DOHH2 (cell line): ENCODE results near the gene MOGAT1.

Experiments used
- H3F3A ChIP-seq: fragments of 200-600 bp; sonication (generic), shearing (Covaris generic); 2 replicates; pipeline ENCODE4 v1.6.0; 2016; ENCODE audit warnings: antibody characterized with exemption, mild to moderate bottlenecking; ENCODE audit not compliant: control insufficient read depth, insufficient read depth
- H3K27ac ChIP-seq: fragments of 200-600 bp; sonication (generic); 2 replicates; pipeline ENCODE4 v1.5.1; 2014; ENCODE audit warnings: low read depth, mild to moderate bottlenecking, low read length, moderate library complexity
- H3K27me3 ChIP-seq: fragments of 200-600 bp; sonication (generic); 2 replicates; pipeline ENCODE4 v1.6.1; 2014; ENCODE audit warnings: mild to moderate bottlenecking, low read length, mixed read lengths; ENCODE audit not compliant: control insufficient read depth
- H3K36me3 ChIP-seq: fragments of 200-600 bp; sonication (generic); 2 replicates; pipeline ENCODE4 v1.6.1; 2014; ENCODE audit warnings: mild to moderate bottlenecking, low read length, moderate library complexity, mixed read lengths; ENCODE audit not compliant: control insufficient read depth
- H3K4me1 ChIP-seq: fragments of 200-600 bp; sonication (generic); 2 replicates; pipeline ENCODE4 v1.6.1; 2014; ENCODE audit warnings: mild to moderate bottlenecking, low read length, mixed read lengths; ENCODE audit not compliant: control insufficient read depth
- H3K4me2 ChIP-seq: fragments of 200-600 bp; sonication (generic); 2 replicates; pipeline ENCODE4 v1.6.0; 2014; ENCODE audit warnings: mild to moderate bottlenecking, low read length, moderate library complexity
- H3K4me3 ChIP-seq: fragments of 200-600 bp; sonication (generic); 2 replicates; pipeline ENCODE4 v1.5.1; 2014; ENCODE audit warnings: mild to moderate bottlenecking, low read length, mixed read lengths
- H3K79me2 ChIP-seq: fragments of 200-600 bp; sonication (generic); 2 replicates; pipeline ENCODE4 v1.6.1; 2014; ENCODE audit warnings: mild to moderate bottlenecking, low read length, mixed read lengths; ENCODE audit not compliant: control insufficient read depth
- H3K9me2 ChIP-seq: fragments of 200-600 bp; sonication (generic); replicated peaks from 2 replicates; pipeline ENCODE4 v1.6.1; 2014; ENCODE audit warnings: mild to moderate bottlenecking, low read length, mixed read lengths; ENCODE audit not compliant: control insufficient read depth
- H3K9me3 ChIP-seq: fragments of 200-600 bp; sonication (generic); 2 replicates; pipeline ENCODE4 v1.6.1; 2014; ENCODE audit warnings: antibody characterized with exemption, low read length, mixed read lengths; ENCODE audit not compliant: control insufficient read depth, insufficient read depth
- H4K20me1 ChIP-seq: fragments of 200-600 bp; sonication (generic); 2 replicates; pipeline ENCODE4 v1.6.0; 2014; ENCODE audit warnings: low read depth, mild to moderate bottlenecking, antibody characterized with exemption, low read length, moderate library complexity; ENCODE audit not compliant: control insufficient read depth, insufficient read depth
- CTCF ChIP-seq: fragments of 200-600 bp; sonication (generic); IDR thresholded peaks from one replicate; pipeline ENCODE4 v1.5.1; 2014; ENCODE audit warnings: antibody characterized with exemption, mild to moderate bottlenecking, low read depth, low read length; ENCODE audit not compliant: poor library complexity, severe bottlenecking
- EZH2phosphoT487 ChIP-seq: fragments of 200-600 bp; sonication (generic); IDR thresholded peaks from 2 replicates; pipeline ENCODE4 v1.6.1; 2017; ENCODE audit warnings: borderline replicate concordance, mild to moderate bottlenecking, antibody characterized with exemption, low read length, moderate library complexity, mixed read lengths

The MOGAT1 gene

GRCh38 chr2:222671259-222672067, at the start of gene MOGAT1:
TSS of gene MOGAT1 (plus strand) at chr2:222671658. CDS start at chr2:222671786, 128 bp downstream.
- H3F3A ChIP-seq, result no peaks in the 10 kb centered on the region
- no peak within 1 kb of the TSS for H3K27ac ChIP-seq
- H3K4me3 ChIP-seq, result no peak within 1 kb of the TSS
- H3K4me2 ChIP-seq, result no peak within 1 kb of the TSS
- no peaks in the 10 kb centered on the region for H3K4me1 ChIP-seq
- H3K36me3 ChIP-seq, result no peaks in the 10 kb centered on the region
- TF ChIP-seq CTCF (no peak), EZH2phosphoT487 (no peak)
- no peaks in the 10 kb centered on the region for H3K9me2 ChIP-seq
- no peaks in the 10 kb centered on the region for H4K20me1 ChIP-seq
- H3K27me3 ChIP-seq, result peaks cover 28% of the 10 kb centered on the region
- no peaks in the 10 kb centered on the region for H3K9me3 ChIP-seq
- H3K79me2 ChIP-seq, result no peaks in the 10 kb centered on the region

GRCh38 chr2:222621893-222622292, 49.6 kb upstream of the MOGAT1 start:
- no peaks in the 10 kb centered on the region for H3K9me3 ChIP-seq
- H3K4me1 ChIP-seq, result no peaks in the 10 kb centered on the region
- H3K27ac ChIP-seq, result no peak overlapping the region
- H4K20me1 ChIP-seq, result no peaks in the 10 kb centered on the region
- no peak overlapping the region for H3K4me2 ChIP-seq
- H3K4me3 ChIP-seq, result no peak overlapping the region
- H3K79me2 ChIP-seq, result no peaks in the 10 kb centered on the region
- no peaks in the 10 kb centered on the region; the same call in 1 of the 2 replicates for H3F3A ChIP-seq
- H3K27me3 ChIP-seq, result no peaks in the 10 kb centered on the region
- H3K9me2 ChIP-seq, result no peaks in the 10 kb centered on the region
- H3K36me3 ChIP-seq, result peaks cover 77% of the 10 kb centered on the region
- TF ChIP-seq CTCF (no peak), EZH2phosphoT487 (no peak)

GRCh38 chr2:222622910-222623309, 48.5 kb upstream of the MOGAT1 start:
- Histone ChIP-seq H3K4me2 (no peak overlapping the region), H4K20me1 (no peaks in the 10 kb centered on the region), H3F3A (no peaks in the 10 kb centered on the region; the same call in 1 of the 2 replicates), H3K79me2 (no peaks in the 10 kb centered on the region), H3K4me3 (no peak overlapping the region), H3K27ac (no peak overlapping the region), H3K36me3 (peaks cover 81% of the 10 kb centered on the region), H3K4me1 (no peaks in the 10 kb centered on the region), H3K9me2 (no peaks in the 10 kb centered on the region), H3K9me3 (no peaks in the 10 kb centered on the region), H3K27me3 (no peaks in the 10 kb centered on the region)
- TF ChIP-seq EZH2phosphoT487, result no peak
- no peak for TF ChIP-seq CTCF
